ENCODE data around the gene CORO1C. TPM values are rescaled to one million over a fixed set of nuclear protein-coding genes. Genes with fewer than 3 reads are reported as not detected.

CORO1C gene
- total RNA-seq, 1 donor from 2014 or later: 307 TPM

DNA sequence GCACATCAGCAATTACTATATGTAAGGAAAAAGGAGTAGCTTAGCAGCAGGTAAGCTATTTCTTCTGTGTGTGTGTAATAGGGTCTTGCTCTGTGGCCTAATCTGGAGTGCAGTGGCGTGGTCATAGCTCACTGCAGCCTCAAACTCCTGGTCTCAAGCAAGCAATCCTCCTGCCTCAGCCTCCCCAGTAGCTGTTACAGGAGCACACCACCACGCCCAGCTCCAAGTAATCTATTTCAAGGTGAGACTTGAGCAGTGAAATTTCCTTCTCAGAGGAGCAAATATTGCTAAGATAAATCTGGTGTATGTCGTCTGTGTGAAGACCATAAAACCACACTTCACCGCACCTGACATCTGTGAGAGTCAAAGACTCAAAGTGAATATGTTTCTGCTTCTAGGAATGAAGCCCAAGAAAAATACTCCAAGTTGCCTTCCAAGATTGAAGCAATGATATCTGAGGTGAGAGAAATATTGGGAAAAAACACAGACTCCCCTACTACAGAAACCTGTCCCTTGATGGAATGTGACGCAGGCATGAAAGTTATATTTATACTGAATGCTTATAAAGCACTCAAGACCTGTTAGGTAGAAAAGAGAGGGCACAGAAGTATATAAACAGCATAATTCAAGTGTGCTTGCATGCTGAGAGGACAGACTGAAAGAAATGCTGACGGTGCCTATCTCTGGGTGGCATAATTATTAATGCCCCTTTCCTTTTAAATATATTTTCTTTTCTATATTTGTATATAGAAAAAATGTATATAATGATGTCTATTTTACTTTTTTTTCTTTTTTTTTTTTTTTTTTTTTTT is 95.1 kb downstream of the CORO1C start:
- H3K4me1 ChIP-seq: peaks cover 70% of the 10 kb centered on the region
- TF ChIP-seq, protein P1, sequence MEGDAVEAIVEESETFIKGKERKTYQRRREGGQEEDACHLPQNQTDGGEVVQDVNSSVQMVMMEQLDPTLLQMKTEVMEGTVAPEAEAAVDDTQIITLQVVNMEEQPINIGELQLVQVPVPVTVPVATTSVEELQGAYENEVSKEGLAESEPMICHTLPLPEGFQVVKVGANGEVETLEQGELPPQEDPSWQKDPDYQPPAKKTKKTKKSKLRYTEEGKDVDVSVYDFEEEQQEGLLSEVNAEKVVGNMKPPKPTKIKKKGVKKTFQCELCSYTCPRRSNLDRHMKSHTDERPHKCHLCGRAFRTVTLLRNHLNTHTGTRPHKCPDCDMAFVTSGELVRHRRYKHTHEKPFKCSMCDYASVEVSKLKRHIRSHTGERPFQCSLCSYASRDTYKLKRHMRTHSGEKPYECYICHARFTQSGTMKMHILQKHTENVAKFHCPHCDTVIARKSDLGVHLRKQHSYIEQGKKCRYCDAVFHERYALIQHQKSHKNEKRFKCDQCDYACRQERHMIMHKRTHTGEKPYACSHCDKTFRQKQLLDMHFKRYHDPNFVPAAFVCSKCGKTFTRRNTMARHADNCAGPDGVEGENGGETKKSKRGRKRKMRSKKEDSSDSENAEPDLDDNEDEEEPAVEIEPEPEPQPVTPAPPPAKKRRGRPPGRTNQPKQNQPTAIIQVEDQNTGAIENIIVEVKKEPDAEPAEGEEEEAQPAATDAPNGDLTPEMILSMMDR (IDR thresholded peaks at IDR 0.05): no peak
- intact Hi-C loops (cut with DNase I): no loop called here
- no peak overlapping the region for H3K4me3 ChIP-seq
- no peaks in the 10 kb centered on the region for H3K36me3 ChIP-seq
- peak overlapping the region; percentile 85 for H3K27ac ChIP-seq
- DNase-seq: no peak
- H3K27me3 ChIP-seq (ENCODE audit: low read depth): no peaks in the 10 kb centered on the region
- no peaks in the 10 kb centered on the region for H3K9me3 ChIP-seq
- ATAC-seq: peak in 1 of 2 donors; percentile 60

DNA sequence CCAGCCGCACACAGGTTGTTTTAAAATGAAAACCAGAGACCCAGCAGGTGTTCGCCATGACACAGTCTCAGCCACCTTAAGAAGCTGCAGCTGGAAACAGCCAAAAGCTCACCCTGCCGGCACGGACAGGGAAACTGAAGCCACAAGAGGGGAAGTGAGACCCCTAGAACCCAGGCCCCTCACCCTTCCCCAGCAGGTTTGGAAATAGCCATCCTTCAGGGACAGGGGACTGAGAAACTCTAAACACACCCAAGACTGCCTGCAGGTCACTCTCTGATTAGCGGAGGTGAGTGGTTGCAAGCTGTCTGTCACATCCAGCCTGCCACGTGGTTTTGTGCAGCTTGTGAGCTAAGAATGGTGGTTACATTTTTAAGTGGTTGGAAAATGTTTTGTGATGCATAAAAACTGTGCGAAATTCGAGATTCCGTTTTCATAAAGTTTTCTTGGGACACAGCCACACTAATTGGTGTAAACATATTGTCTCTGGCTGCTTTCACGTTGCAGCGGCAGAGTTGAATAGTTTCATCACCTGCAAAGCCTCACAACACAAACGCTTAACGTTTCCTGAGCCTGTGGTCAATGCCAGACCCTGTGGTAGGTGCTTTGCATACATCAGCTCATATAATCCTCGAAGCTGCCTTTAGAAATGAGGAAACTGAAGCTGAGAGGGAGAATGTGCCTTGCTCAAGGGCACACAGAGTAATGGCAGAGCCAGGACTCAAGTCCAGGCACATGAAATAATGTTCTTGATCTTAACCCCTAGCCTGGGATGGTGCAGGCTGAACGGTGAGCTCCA is 95.9 kb downstream of the CORO1C start:
- Histone ChIP-seq H3K4me1 (peaks cover 73% of the 10 kb centered on the region), H3K27me3 (ENCODE audit: low read depth) (no peaks in the 10 kb centered on the region), H3K9me3 (no peaks in the 10 kb centered on the region), H3K27ac (peak overlapping the region; percentile 85), H3K36me3 (no peaks in the 10 kb centered on the region), H3K4me3 (peak overlapping the region; percentile 7)
- ATAC-seq: peak; percentile 21 to 23
- intact Hi-C loops (cut with DNase I): no loop called here
- no peak for DNase-seq
- TF ChIP-seq, protein P1 (IDR thresholded peaks at IDR 0.05): no peak

DNA sequence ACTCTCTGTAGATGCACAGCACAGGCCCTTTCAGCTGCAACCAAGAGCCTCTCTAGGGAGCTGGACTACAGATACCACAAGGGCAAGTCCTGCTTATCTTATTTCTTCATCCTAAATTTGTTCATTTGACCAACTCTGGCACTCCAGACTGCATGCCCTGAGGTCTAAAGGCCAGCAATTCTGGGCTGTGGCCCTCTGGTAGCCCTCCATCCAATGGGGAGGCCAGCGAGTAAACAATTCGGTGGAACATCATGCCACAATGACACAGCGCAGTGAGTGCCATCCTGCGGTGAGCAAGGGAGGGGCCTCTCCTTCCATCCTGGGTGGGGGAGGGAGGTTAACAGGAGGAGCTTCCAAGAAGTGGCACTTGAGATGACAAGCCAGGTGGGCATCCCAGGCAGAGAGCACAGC is 97.0 kb downstream of the CORO1C start:
- H3K27ac ChIP-seq: peak overlapping the region; percentile 85
- H3K36me3 ChIP-seq: no peaks in the 10 kb centered on the region
- H3K9me3 ChIP-seq: no peaks in the 10 kb centered on the region
- DNase-seq (peak; percentile 78), ATAC-seq (peak; percentile 11 to 57)
- H3K27me3 ChIP-seq (ENCODE audit: low read depth): no peaks in the 10 kb centered on the region
- TF ChIP-seq, protein P1 (IDR thresholded peaks at IDR 0.05): no peak
- peaks cover 84% of the 10 kb centered on the region for H3K4me1 ChIP-seq
- intact Hi-C loops (cut with DNase I): no loop called here
- H3K4me3 ChIP-seq: no peak overlapping the region

DNA sequence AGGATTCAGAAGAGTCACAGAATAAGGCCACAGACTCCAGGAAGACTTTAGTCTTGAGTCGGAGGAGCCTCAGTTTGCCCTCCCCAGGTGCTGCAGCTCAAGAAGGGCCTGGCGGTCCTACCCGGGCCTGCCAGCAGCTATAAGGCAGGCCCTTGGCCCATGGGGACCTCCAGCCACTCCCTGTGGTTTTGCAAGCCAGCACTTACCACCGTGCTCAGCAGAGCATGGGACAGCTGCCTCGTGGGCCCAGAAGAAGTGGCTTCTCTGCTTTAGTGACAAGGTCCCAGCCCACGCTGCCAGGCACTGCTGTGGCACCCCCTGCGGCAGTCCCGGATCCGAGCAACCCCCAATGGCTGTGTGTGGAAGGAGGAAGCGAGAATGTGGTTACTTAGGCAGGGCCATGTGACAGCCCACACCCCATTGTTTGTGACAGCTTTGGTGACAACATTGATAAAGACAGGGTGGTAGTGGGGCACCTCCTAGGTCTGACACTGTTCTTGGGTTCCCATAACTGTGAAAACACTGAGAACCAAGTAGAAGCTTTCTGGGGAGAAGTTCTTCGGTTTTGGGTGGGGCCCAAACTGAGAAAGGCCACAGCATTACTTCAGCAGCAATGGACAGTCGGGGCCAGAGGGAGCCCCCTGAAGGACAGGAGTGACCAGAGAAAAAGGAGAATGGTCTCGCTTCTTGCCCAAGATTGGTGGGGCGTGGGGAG is 97.6 kb downstream of the CORO1C start, which contains the start of gene SELPLG:
TSS of gene SELPLG (minus strand) at position 361 of the 715 bp plus-strand sequence. CDS start 9,587 bp downstream, outside the sequence.
- no peaks in the 10 kb centered on the region for H3K36me3 ChIP-seq

More for the DNA sequence above, 97.6 kb downstream of the CORO1C start, which contains the start of gene SELPLG:
- ATAC-seq (peak; percentile 53 to 88), DNase-seq (peak; percentile 95)
- Histone ChIP-seq H3K4me1 (peaks cover 86% of the 10 kb centered on the region), H3K9me3 (no peaks in the 10 kb centered on the region), H3K27ac (peak within 1 kb of the TSS; percentile 85), H3K4me3 (peak within 1 kb of the TSS; percentile 50), H3K27me3 (ENCODE audit: low read depth) (no peaks in the 10 kb centered on the region)
- TF ChIP-seq, protein P1 (IDR thresholded peaks at IDR 0.05): no peak
- intact Hi-C loops (cut with DNase I): no loop called here

All from lower lobe of right lung (tissue), 2 donors.